ENCODE results near the gene GBP2.
"Not testable (repeated sequence)": the region's sequence is repeated elsewhere in the genome, so short reads cannot be mapped to it uniquely, and the experiment has no call there.

Gene GBP2

GRCh38 chr1:89142160-89142559 is 16.2 kb upstream of the GBP2 start:
- Histone ChIP-seq H3K27ac (ENCODE audit: low read depth, low read length) (no peak overlapping the region), H3K9me3 (ENCODE audit: insufficient read depth, low read length) (no peaks in the 10 kb centered on the region), H3K36me3 (ENCODE audit: low read length) (no peaks in the 10 kb centered on the region), H3K27me3 (ENCODE audit: low read length) (no peaks in the 10 kb centered on the region), H4K20me1 (ENCODE audit: low read depth, low read length) (no peaks in the 10 kb centered on the region), H3K4me3 (ENCODE audit: insufficient read depth, low read length, poor library complexity, severe bottlenecking) (no peak overlapping the region), H3F3A (ENCODE audit: insufficient read depth) (no peaks in the 10 kb centered on the region), H3K4me2 (ENCODE audit: low read depth, low read length, poor library complexity, severe bottlenecking) (no peak overlapping the region), H3K79me2 (ENCODE audit: insufficient read depth, low read length) (no peaks in the 10 kb centered on the region), H3K9me2 (replicated peaks; ENCODE audit: insufficient read depth, low read length) (no peaks in the 10 kb centered on the region), H2AFZ (ENCODE audit: low read depth, low read length, severe bottlenecking) (no peak overlapping the region), H3K9ac (ENCODE audit: low read length) (no peak overlapping the region)
- TF ChIP-seq CTCF (IDR thresholded peaks at IDR 0.05; ENCODE audit: insufficient read depth, low read length, poor library complexity, severe bottlenecking) (no peak), EZH2phosphoT487 (conservative IDR thresholded peaks at IDR 0.05; ENCODE audit: low read length) (no peak)

- H3K4me2 ChIP-seq (ENCODE audit: low read depth, low read length, poor library complexity, severe bottlenecking), result no peak overlapping the region
- no peaks in the 10 kb centered on the region for H3K9me3 ChIP-seq (ENCODE audit: insufficient read depth, low read length)
- no peaks in the 10 kb centered on the region for H3K9me2 ChIP-seq (replicated peaks; ENCODE audit: insufficient read depth, low read length)
- TF ChIP-seq EZH2phosphoT487 (conservative IDR thresholded peaks at IDR 0.05; ENCODE audit: low read length) (no peak), CTCF (IDR thresholded peaks at IDR 0.05; ENCODE audit: insufficient read depth, low read length, poor library complexity, severe bottlenecking) (no peak)
- H3K79me2 ChIP-seq (ENCODE audit: insufficient read depth, low read length), result no peaks in the 10 kb centered on the region
- H3K36me3 ChIP-seq (ENCODE audit: low read length), result no peaks in the 10 kb centered on the region
- H2AFZ ChIP-seq (ENCODE audit: low read depth, low read length, severe bottlenecking), result no peak overlapping the region
- no peaks in the 10 kb centered on the region for H3K27me3 ChIP-seq (ENCODE audit: low read length)
- no peaks in the 10 kb centered on the region for H3F3A ChIP-seq (ENCODE audit: insufficient read depth)
- H4K20me1 ChIP-seq (ENCODE audit: low read depth, low read length), result no peaks in the 10 kb centered on the region
- no peak overlapping the region for H3K9ac ChIP-seq (ENCODE audit: low read length)
- no peak overlapping the region for H3K4me3 ChIP-seq (ENCODE audit: insufficient read depth, low read length, poor library complexity, severe bottlenecking)
- no peak overlapping the region for H3K27ac ChIP-seq (ENCODE audit: low read depth, low read length)
Observed at GRCh38 chr1:89133747-89134146, 7.8 kb upstream of the GBP2 start.

GRCh38 chr1:89130716-89131115 is 4.8 kb upstream of the GBP2 start:
- Histone ChIP-seq H3K79me2 (ENCODE audit: insufficient read depth, low read length) (no peaks in the 10 kb centered on the region), H3K27ac (ENCODE audit: low read depth, low read length) (no peak overlapping the region), H3K4me2 (ENCODE audit: low read depth, low read length, poor library complexity, severe bottlenecking) (no peak overlapping the region), H4K20me1 (ENCODE audit: low read depth, low read length) (no peaks in the 10 kb centered on the region), H3K9me2 (replicated peaks; ENCODE audit: insufficient read depth, low read length) (no peaks in the 10 kb centered on the region), H3K9me3 (ENCODE audit: insufficient read depth, low read length) (no peaks in the 10 kb centered on the region), H3K27me3 (ENCODE audit: low read length) (no peaks in the 10 kb centered on the region), H3K9ac (ENCODE audit: low read length) (no peak overlapping the region), H3K36me3 (ENCODE audit: low read length) (no peaks in the 10 kb centered on the region), H3F3A (ENCODE audit: insufficient read depth) (no peaks in the 10 kb centered on the region), H2AFZ (ENCODE audit: low read depth, low read length, severe bottlenecking) (no peak overlapping the region), H3K4me3 (ENCODE audit: insufficient read depth, low read length, poor library complexity, severe bottlenecking) (no peak overlapping the region)
- TF ChIP-seq CTCF (IDR thresholded peaks at IDR 0.05; ENCODE audit: insufficient read depth, low read length, poor library complexity, severe bottlenecking), result no peak
- TF ChIP-seq EZH2phosphoT487 (conservative IDR thresholded peaks at IDR 0.05; ENCODE audit: low read length), result no peak

GRCh38 chr1:89129911-89130310 is 4.0 kb upstream of the GBP2 start:
- no peak overlapping the region for H3K4me2 ChIP-seq (ENCODE audit: low read depth, low read length, poor library complexity, severe bottlenecking)
- TF ChIP-seq EZH2phosphoT487 (conservative IDR thresholded peaks at IDR 0.05; ENCODE audit: low read length) (no peak), CTCF (IDR thresholded peaks at IDR 0.05; ENCODE audit: insufficient read depth, low read length, poor library complexity, severe bottlenecking) (no peak)

GRCh38 chr1:89128003-89128458 is 2.1 kb upstream of the GBP2 start:
- not testable (repeated sequence) for H3K27ac ChIP-seq (ENCODE audit: low read depth, low read length); H3F3A ChIP-seq (ENCODE audit: insufficient read depth); H3K9ac ChIP-seq (ENCODE audit: low read length); H3K9me2 ChIP-seq (replicated peaks; ENCODE audit: insufficient read depth, low read length); H3K4me3 ChIP-seq (ENCODE audit: insufficient read depth, low read length, poor library complexity, severe bottlenecking); H3K36me3 ChIP-seq (ENCODE audit: low read length); H3K27me3 ChIP-seq (ENCODE audit: low read length); H3K4me2 ChIP-seq (ENCODE audit: low read depth, low read length, poor library complexity, severe bottlenecking); H2AFZ ChIP-seq (ENCODE audit: low read depth, low read length, severe bottlenecking); H4K20me1 ChIP-seq (ENCODE audit: low read depth, low read length); H3K9me3 ChIP-seq (ENCODE audit: insufficient read depth, low read length); H3K79me2 ChIP-seq (ENCODE audit: insufficient read depth, low read length)

More at GRCh38 chr1:89129911-89130310, 4.0 kb upstream of the GBP2 start:
- Histone ChIP-seq H3K27ac (ENCODE audit: low read depth, low read length) (no peak overlapping the region), H3K79me2 (ENCODE audit: insufficient read depth, low read length) (no peaks in the 10 kb centered on the region), H3K9me2 (replicated peaks; ENCODE audit: insufficient read depth, low read length) (no peaks in the 10 kb centered on the region), H3K9me3 (ENCODE audit: insufficient read depth, low read length) (no peaks in the 10 kb centered on the region), H3F3A (ENCODE audit: insufficient read depth) (no peaks in the 10 kb centered on the region), H3K9ac (ENCODE audit: low read length) (no peak overlapping the region), H4K20me1 (ENCODE audit: low read depth, low read length) (no peaks in the 10 kb centered on the region), H3K27me3 (ENCODE audit: low read length) (no peaks in the 10 kb centered on the region), H3K4me3 (ENCODE audit: insufficient read depth, low read length, poor library complexity, severe bottlenecking) (no peak overlapping the region), H3K36me3 (ENCODE audit: low read length) (no peaks in the 10 kb centered on the region), H2AFZ (ENCODE audit: low read depth, low read length, severe bottlenecking) (no peak overlapping the region)

All from SU-DHL-6 (cell line).